HEK293 (cell line): ENCODE data around the gene DHRS2.

ENCODE experiments used
- HOXA7 ChIP-seq: sonication (generic); formaldehyde crosslinking; IDR thresholded peaks from 2 replicates; pipeline ENCODE4 v1.8.1; 2022; ENCODE audit warnings: missing genetic modification reagents, borderline replicate concordance
- SALL2 ChIP-seq: fragments of 450-650 bp; formaldehyde crosslinking; IDR thresholded peaks from 2 replicates; pipeline ENCODE4 v1.5.0; 2017; ENCODE audit warnings: missing biosample characterization, mild to moderate bottlenecking, missing genetic modification characterization, borderline replicate concordance
- SP3 ChIP-seq: fragments of 450-650 bp; formaldehyde crosslinking; IDR thresholded peaks from 2 replicates; pipeline ENCODE4 v1.5.1; 2016; ENCODE audit warnings: missing biosample characterization, missing genetic modification characterization
- ZNF10 ChIP-seq: fragments of 450-650 bp; formaldehyde crosslinking; IDR thresholded peaks from 2 replicates; pipeline ENCODE4 v1.5.1; 2017; ENCODE audit warnings: missing biosample characterization, missing genetic modification characterization
- ZNF335 ChIP-seq: fragments of 450-650 bp; formaldehyde crosslinking; conservative IDR thresholded peaks from 2 replicates; pipeline ENCODE4 v1.5.1; 2016; ENCODE audit warnings: missing biosample characterization, missing genetic modification characterization
- ZNF544 ChIP-seq: fragments of 450-650 bp; formaldehyde crosslinking; IDR thresholded peaks from 2 replicates; pipeline ENCODE4 v1.5.0; 2017; ENCODE audit warnings: missing biosample characterization, missing genetic modification characterization
- ZNF558 ChIP-seq: fragments of 450-650 bp; formaldehyde crosslinking; IDR thresholded peaks from 2 replicates; pipeline ENCODE4 v1.5.1; 2016; ENCODE audit warnings: missing biosample characterization, missing genetic modification characterization
- ZNF837 ChIP-seq: fragments of 450-650 bp; formaldehyde crosslinking; IDR thresholded peaks from 2 replicates; pipeline ENCODE4 v1.5.1; 2016; ENCODE audit warnings: missing biosample characterization, missing genetic modification characterization
- ZXDB ChIP-seq: fragments of 450-650 bp; formaldehyde crosslinking; IDR thresholded peaks from 2 replicates; pipeline ENCODE4 v1.5.1; 2016; ENCODE audit warnings: missing biosample characterization, missing genetic modification characterization
- TF ChIP-seq, protein P1 (sequence below): fragments of 450-650 bp; formaldehyde crosslinking; IDR thresholded peaks from 2 replicates; pipeline ENCODE4 v1.5.1; 2016; ENCODE audit warnings: missing biosample characterization, missing genetic modification characterization
- TF ChIP-seq, protein P2 (sequence below): IDR thresholded peaks from 2 replicates; pipeline ENCODE4 v1.6.1; 2011; ENCODE audit warnings: mild to moderate bottlenecking, low read depth, low read length, borderline replicate concordance
- TF ChIP-seq, protein P3 (sequence below): fragments of 450-650 bp; formaldehyde crosslinking; conservative IDR thresholded peaks from 2 replicates; pipeline ENCODE4 v1.5.1; 2016; ENCODE audit warnings: low read depth, missing biosample characterization, missing genetic modification characterization
- TF ChIP-seq, protein P4 (sequence below): fragments of 450-650 bp; formaldehyde crosslinking; IDR thresholded peaks from 2 replicates; pipeline ENCODE4 v1.5.1; 2016; ENCODE audit warnings: missing biosample characterization, missing genetic modification characterization

DNA sequence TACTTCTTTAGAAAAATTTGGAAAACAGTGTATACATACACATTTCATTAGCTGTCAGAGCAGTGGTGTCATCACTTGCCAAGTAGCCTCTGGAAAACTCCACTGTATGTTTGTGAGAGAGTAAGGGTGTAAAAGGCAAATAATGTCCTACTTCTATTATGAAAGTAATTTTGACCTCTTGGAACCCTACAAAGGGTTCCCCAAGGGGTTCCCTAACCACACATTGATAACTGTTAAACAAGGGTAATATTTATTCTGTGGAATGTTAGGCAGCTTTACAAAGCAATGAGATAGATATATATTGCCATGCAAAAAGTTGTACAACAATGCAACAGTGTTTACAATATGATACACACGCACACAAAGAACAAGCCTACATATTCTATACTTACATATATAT is 18.6 kb upstream of the DHRS2 start:
- TF ChIP-seq, protein P1, sequence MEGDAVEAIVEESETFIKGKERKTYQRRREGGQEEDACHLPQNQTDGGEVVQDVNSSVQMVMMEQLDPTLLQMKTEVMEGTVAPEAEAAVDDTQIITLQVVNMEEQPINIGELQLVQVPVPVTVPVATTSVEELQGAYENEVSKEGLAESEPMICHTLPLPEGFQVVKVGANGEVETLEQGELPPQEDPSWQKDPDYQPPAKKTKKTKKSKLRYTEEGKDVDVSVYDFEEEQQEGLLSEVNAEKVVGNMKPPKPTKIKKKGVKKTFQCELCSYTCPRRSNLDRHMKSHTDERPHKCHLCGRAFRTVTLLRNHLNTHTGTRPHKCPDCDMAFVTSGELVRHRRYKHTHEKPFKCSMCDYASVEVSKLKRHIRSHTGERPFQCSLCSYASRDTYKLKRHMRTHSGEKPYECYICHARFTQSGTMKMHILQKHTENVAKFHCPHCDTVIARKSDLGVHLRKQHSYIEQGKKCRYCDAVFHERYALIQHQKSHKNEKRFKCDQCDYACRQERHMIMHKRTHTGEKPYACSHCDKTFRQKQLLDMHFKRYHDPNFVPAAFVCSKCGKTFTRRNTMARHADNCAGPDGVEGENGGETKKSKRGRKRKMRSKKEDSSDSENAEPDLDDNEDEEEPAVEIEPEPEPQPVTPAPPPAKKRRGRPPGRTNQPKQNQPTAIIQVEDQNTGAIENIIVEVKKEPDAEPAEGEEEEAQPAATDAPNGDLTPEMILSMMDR (tag by site-specific recombination), result no peak
- TF ChIP-seq SP3 (tag by site-specific recombination), result no peak
- TF ChIP-seq, protein P2, sequence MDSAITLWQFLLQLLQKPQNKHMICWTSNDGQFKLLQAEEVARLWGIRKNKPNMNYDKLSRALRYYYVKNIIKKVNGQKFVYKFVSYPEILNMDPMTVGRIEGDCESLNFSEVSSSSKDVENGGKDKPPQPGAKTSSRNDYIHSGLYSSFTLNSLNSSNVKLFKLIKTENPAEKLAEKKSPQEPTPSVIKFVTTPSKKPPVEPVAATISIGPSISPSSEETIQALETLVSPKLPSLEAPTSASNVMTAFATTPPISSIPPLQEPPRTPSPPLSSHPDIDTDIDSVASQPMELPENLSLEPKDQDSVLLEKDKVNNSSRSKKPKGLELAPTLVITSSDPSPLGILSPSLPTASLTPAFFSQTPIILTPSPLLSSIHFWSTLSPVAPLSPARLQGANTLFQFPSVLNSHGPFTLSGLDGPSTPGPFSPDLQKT, result no peak
- TF ChIP-seq HOXA7, result no peak
- no peak for TF ChIP-seq ZNF10 (tag by site-specific recombination)
- TF ChIP-seq, protein P3, sequence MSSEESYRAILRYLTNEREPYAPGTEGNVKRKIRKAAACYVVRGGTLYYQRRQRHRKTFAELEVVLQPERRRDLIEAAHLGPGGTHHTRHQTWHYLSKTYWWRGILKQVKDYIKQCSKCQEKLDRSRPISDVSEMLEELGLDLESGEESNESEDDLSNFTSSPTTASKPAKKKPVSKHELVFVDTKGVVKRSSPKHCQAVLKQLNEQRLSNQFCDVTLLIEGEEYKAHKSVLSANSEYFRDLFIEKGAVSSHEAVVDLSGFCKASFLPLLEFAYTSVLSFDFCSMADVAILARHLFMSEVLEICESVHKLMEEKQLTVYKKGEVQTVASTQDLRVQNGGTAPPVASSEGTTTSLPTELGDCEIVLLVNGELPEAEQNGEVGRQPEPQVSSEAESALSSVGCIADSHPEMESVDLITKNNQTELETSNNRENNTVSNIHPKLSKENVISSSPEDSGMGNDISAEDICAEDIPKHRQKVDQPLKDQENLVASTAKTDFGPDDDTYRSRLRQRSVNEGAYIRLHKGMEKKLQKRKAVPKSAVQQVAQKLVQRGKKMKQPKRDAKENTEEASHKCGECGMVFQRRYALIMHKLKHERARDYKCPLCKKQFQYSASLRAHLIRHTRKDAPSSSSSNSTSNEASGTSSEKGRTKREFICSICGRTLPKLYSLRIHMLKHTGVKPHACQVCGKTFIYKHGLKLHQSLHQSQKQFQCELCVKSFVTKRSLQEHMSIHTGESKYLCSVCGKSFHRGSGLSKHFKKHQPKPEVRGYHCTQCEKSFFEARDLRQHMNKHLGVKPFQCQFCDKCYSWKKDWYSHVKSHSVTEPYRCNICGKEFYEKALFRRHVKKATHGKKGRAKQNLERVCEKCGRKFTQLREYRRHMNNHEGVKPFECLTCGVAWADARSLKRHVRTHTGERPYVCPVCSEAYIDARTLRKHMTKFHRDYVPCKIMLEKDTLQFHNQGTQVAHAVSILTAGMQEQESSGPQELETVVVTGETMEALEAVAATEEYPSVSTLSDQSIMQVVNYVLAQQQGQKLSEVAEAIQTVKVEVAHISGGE (tag by site-specific recombination), result no peak
- TF ChIP-seq, protein P4, sequence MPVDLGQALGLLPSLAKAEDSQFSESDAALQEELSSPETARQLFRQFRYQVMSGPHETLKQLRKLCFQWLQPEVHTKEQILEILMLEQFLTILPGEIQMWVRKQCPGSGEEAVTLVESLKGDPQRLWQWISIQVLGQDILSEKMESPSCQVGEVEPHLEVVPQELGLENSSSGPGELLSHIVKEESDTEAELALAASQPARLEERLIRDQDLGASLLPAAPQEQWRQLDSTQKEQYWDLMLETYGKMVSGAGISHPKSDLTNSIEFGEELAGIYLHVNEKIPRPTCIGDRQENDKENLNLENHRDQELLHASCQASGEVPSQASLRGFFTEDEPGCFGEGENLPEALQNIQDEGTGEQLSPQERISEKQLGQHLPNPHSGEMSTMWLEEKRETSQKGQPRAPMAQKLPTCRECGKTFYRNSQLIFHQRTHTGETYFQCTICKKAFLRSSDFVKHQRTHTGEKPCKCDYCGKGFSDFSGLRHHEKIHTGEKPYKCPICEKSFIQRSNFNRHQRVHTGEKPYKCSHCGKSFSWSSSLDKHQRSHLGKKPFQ (tag by site-specific recombination), result no peak
- TF ChIP-seq ZNF335 (tag by site-specific recombination), result no peak
- TF ChIP-seq ZNF558 (tag by site-specific recombination), result no peak
- TF ChIP-seq SALL2 (tag by site-specific recombination), result no peak
- TF ChIP-seq ZNF544 (tag by site-specific recombination), result no peak
- TF ChIP-seq ZNF837, result no peak
- TF ChIP-seq ZXDB, result no peak
